H9 (cell line): ENCODE data around the gene ADAMTS17. TPM values are rescaled to one million over a fixed set of nuclear protein-coding genes. Genes with fewer than 3 reads are reported as not detected.

ENCODE experiments used
- DNase-seq: peaks from one replicate; pipeline ENCODE4 v3.0.0-alpha.2; 2017
- H2AFZ ChIP-seq: one replicate; pipeline ENCODE4 v1.6.1; 2013; ENCODE audit warnings: mild to moderate bottlenecking, low read length, control low read depth, moderate library complexity
- H2AK5ac ChIP-seq: 2 replicates; pipeline ENCODE4 v1.6.1; 2013; ENCODE audit warnings: low read length, control low read depth, mixed read lengths; ENCODE audit not compliant: insufficient read length
- H2BK120ac ChIP-seq: one replicate; pipeline ENCODE4 v1.6.1; 2013; ENCODE audit warnings: low read depth, mild to moderate bottlenecking, low read length, control low read depth, inconsistent platforms; ENCODE audit not compliant: poor library complexity, severe bottlenecking
- H2BK12ac ChIP-seq: 2 replicates; pipeline ENCODE4 v1.6.1; 2013; ENCODE audit warnings: low read length, control low read depth, mixed read lengths, low read depth; ENCODE audit not compliant: insufficient read length
- H2BK15ac ChIP-seq: 2 replicates; pipeline ENCODE4 v1.6.1; 2013; ENCODE audit warnings: low read depth, low read length, control low read depth
- H2BK20ac ChIP-seq: one replicate; pipeline ENCODE4 v1.6.1; 2013; ENCODE audit warnings: low read depth, mild to moderate bottlenecking, low read length, control low read depth, inconsistent platforms; ENCODE audit not compliant: poor library complexity, severe bottlenecking
- H2BK5ac ChIP-seq: 2 replicates; pipeline ENCODE4 v1.6.1; 2013; ENCODE audit warnings: low read length, control low read depth, mixed read lengths; ENCODE audit not compliant: insufficient read length
- H3K14ac ChIP-seq: 2 replicates; pipeline ENCODE4 v1.6.1; 2013; ENCODE audit warnings: low read length, control low read depth; ENCODE audit not compliant: insufficient read depth
- H3K18ac ChIP-seq: 2 replicates; pipeline ENCODE4 v1.6.1; 2013; ENCODE audit warnings: low read depth, mild to moderate bottlenecking, mixed read lengths, low read length, control low read depth; ENCODE audit not compliant: insufficient read length
- H3K23ac ChIP-seq: 2 replicates; pipeline ENCODE4 v1.6.1; 2013; ENCODE audit warnings: low read length, control low read depth, mixed read lengths, low read depth; ENCODE audit not compliant: insufficient read length
- H3K23me2 ChIP-seq: 2 replicates; pipeline ENCODE4 v1.6.1; 2013; ENCODE audit warnings: low read depth, mild to moderate bottlenecking, mixed read lengths, low read length, control low read depth; ENCODE audit not compliant: insufficient read length, poor library complexity, severe bottlenecking
- H3K27ac ChIP-seq: 2 replicates; pipeline ENCODE4 v1.5.1; 2013; ENCODE audit warnings: low read length, control low read depth, mixed read lengths, low read depth; ENCODE audit not compliant: insufficient read length
- H3K27me3 ChIP-seq: 2 replicates; pipeline ENCODE4 v1.6.1; 2013; ENCODE audit warnings: low read length, control low read depth, inconsistent platforms; ENCODE audit not compliant: insufficient read depth
- H3K4ac ChIP-seq: 2 replicates; pipeline ENCODE4 v1.6.1; 2013; ENCODE audit warnings: low read depth, mild to moderate bottlenecking, control low read depth, inconsistent platforms, low read length, moderate library complexity
- H3K4me1 ChIP-seq: 2 replicates; pipeline ENCODE4 v1.6.1; 2013; ENCODE audit warnings: low read length, control low read depth, inconsistent platforms; ENCODE audit not compliant: insufficient read depth
- H3K4me2 ChIP-seq: 2 replicates; pipeline ENCODE4 v1.6.1; 2013; ENCODE audit warnings: low read length, control low read depth, mixed read lengths; ENCODE audit not compliant: insufficient read length, insufficient read depth
- H3K56ac ChIP-seq: 2 replicates; pipeline ENCODE4 v1.6.1; 2013; ENCODE audit warnings: low read depth, mild to moderate bottlenecking, mixed read lengths, low read length, control low read depth; ENCODE audit not compliant: insufficient read length
- H3K79me1 ChIP-seq: 2 replicates; pipeline ENCODE4 v1.6.1; 2013; ENCODE audit warnings: low read depth, mild to moderate bottlenecking, moderate library complexity, low read length, control low read depth, inconsistent platforms; ENCODE audit not compliant: insufficient read depth, poor library complexity, severe bottlenecking
- H3K79me2 ChIP-seq: 2 replicates; pipeline ENCODE4 v1.6.1; 2013; ENCODE audit warnings: low read length, control low read depth, inconsistent platforms; ENCODE audit not compliant: insufficient read depth
- H3K9ac ChIP-seq: 2 replicates; pipeline ENCODE4 v1.6.1; 2013; ENCODE audit warnings: low read length, control low read depth, mixed read lengths; ENCODE audit not compliant: insufficient read length; ENCODE audit errors: extremely low read depth
- H3K9me3 ChIP-seq: one replicate; pipeline ENCODE4 v1.6.1; 2013; ENCODE audit warnings: low read depth, low read length, inconsistent platforms; ENCODE audit not compliant: control insufficient read depth
- H3T11ph ChIP-seq: one replicate; pipeline ENCODE4 v1.6.1; 2013; ENCODE audit warnings: mild to moderate bottlenecking, low read length, control low read depth, inconsistent platforms
- H4K20me1 ChIP-seq: one replicate; pipeline ENCODE4 v1.6.1; 2013; ENCODE audit not compliant: control insufficient read depth, insufficient read length, insufficient read depth
- H4K5ac ChIP-seq: 2 replicates; pipeline ENCODE4 v1.6.1; 2013; ENCODE audit warnings: low read depth, mild to moderate bottlenecking, mixed read lengths, low read length, control low read depth; ENCODE audit not compliant: insufficient read length
- H4K8ac ChIP-seq: replicated peaks from 2 replicates; pipeline ENCODE4 v1.6.1; 2013; ENCODE audit warnings: low read length, control low read depth, mixed read lengths, low read depth; ENCODE audit not compliant: insufficient read length
- H4K91ac ChIP-seq: 2 replicates; pipeline ENCODE4 v1.6.1; 2013; ENCODE audit warnings: low read depth, mild to moderate bottlenecking, moderate library complexity, mixed read lengths, low read length, control low read depth; ENCODE audit not compliant: insufficient read length
- H3K27ac Mint-ChIP-seq, 3 experiments: 2 replicates in 2 of 3; 3 replicates in 1 of 3; pipeline ENCODE4 v1.8.0; 2020 to 2021; ENCODE audit warnings: mixed read lengths in 3 of 3, mild to moderate bottlenecking in 1 of 3, moderate library complexity in 1 of 3
- H3K27me3 Mint-ChIP-seq: 2 replicates; pipeline ENCODE4 v1.8.0; 2021; ENCODE audit warnings: low read depth, mild to moderate bottlenecking, moderate library complexity, mixed read lengths
- H3K36me3 Mint-ChIP-seq, 3 experiments: 2 replicates in 2 of 3; 3 replicates in 1 of 3; pipeline ENCODE4 v1.8.0; 2020 to 2021; ENCODE audit warnings: low read depth in 3 of 3, mixed read lengths in 3 of 3; ENCODE audit not compliant: insufficient read depth in 1 of 3
- H3K4me1 Mint-ChIP-seq, 2 experiments: 2 replicates each; pipeline ENCODE4 v1.8.0; 2020; ENCODE audit warnings: mixed read lengths in 2 of 2
- H3K4me3 Mint-ChIP-seq, 2 experiments: 2 replicates in 1 of 2; 3 replicates in 1 of 2; pipeline ENCODE4 v1.8.0; 2020 to 2021; ENCODE audit warnings: mild to moderate bottlenecking in 2 of 2, mixed read lengths in 2 of 2, moderate library complexity in 1 of 2
- H3K9me3 Mint-ChIP-seq, 2 experiments: 2 replicates in 1 of 2; 3 replicates in 1 of 2; pipeline ENCODE4 v1.8.0; 2020; ENCODE audit warnings: mild to moderate bottlenecking in 2 of 2, mixed read lengths in 2 of 2, moderate library complexity in 1 of 2
- CTCF ChIP-seq: fragments of 200-600 bp; sonication (generic); conservative IDR thresholded peaks from 3 replicates; pipeline ENCODE4 v1.8.0; 2021; ENCODE audit warnings: antibody characterized with exemption, mild to moderate bottlenecking
- WGBS: extraction: QIAGEN DNeasy Blood & Tissue Kit; methylation state at CpG from one replicate; pipeline ENCODE4 v1.1.7; 2013; ENCODE audit warnings: missing lambda C conversion rate, low lambda C conversion rate, mixed read lengths; ENCODE audit not compliant: insufficient read length; ENCODE audit errors: extremely low coverage; 5-methylcytosine and 5-hydroxymethylcytosine counted together
- total RNA-seq: library from RNA; stranded (reverse); gene quantifications from 2 replicates; pipeline ENCODE4 v1.2.1, GENCODE V29; 2021

Gene ADAMTS17
- total RNA-seq, 1 experiment from 2014 or later = 2.9 TPM

DNA sequence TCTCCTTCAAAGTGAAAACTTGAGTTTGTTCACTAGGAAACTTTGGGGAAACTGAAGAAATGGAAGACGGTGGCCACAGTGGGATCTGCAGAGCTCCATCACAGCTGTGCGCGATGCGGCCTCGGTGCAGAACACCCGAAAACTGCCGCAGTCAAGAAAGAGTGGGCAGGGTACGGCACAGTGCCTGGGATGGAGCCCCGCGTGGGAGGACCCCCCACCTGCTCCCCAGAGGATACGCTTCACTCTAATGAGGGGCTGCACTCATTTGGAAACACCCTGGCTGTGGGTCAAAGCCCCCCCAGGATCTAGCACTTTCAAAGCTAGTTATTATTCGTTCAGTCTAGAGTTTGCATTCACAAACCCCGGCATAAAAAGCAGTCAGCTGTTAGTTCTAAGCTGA, 9.5 kb downstream of the ADAMTS17 start:
- Histone ChIP-seq H2BK20ac (no peak overlapping the region), H2BK5ac (no peak overlapping the region), H3K23ac (no peak overlapping the region), H3K9me3 (no peaks in the 10 kb centered on the region), H4K91ac (no peak overlapping the region), H2BK15ac (no peak overlapping the region), H3K79me1 (no peaks in the 10 kb centered on the region), H2BK12ac (no peak overlapping the region), H3K18ac (no peak overlapping the region), H3K79me2 (no peaks in the 10 kb centered on the region), H3K4ac (no peak overlapping the region), H2AFZ (no peak overlapping the region), H3K9ac (no peak overlapping the region), H3T11ph (no peak overlapping the region), H3K56ac (no peak overlapping the region), H3K4me1 (0 out of 2 replicates have a peak, but pooled peaks cover 2% of the 10 kb centered on the region), H3K14ac (no peak overlapping the region), H3K4me2 (no peak overlapping the region), H2BK120ac (no peak overlapping the region), H2AK5ac (no peak overlapping the region), H4K5ac (no peak overlapping the region), H3K27ac (no peak overlapping the region), H4K8ac (no peak overlapping the region), H3K23me2 (no peaks in the 10 kb centered on the region), H4K20me1 (no peaks in the 10 kb centered on the region), H3K27me3 (no peaks in the 10 kb centered on the region)
- Mint-ChIP-seq H3K36me3 (no peaks in the 10 kb centered on the region; a peak in 1 of 7 replicates), H3K27ac (no peak overlapping the region), H3K4me1 (peaks cover 20 to 21% of the 10 kb centered on the region in 2 experiments), H3K4me3 (no peak overlapping the region), H3K27me3 (peaks cover 7% of the 10 kb centered on the region), H3K9me3 (no peaks in the 10 kb centered on the region)
- TF ChIP-seq CTCF = no peak
- DNase-seq = no peak
- WGBS = no CpG with 5 or more reads among the region's 13 CpGs
